GM12878 (cell line): ENCODE results near the gene S100A16. TPM values are rescaled to one million over a fixed set of nuclear protein-coding genes. Genes with fewer than 3 reads are reported as not detected.

Experiments used
- ATAC-seq: fragments of 200-7000 bp; cut with Tn5 transposase; 3 replicates; pipeline ENCODE4 v1.9.1; 2020; ENCODE audit warnings: mild to moderate bottlenecking, moderate library complexity
- BruUV-seq: library from RNA; stranded (reverse); fragments of 400-500 nt; replicated peaks from 2 replicates; lab custom pipeline; 2021; lab: Mats Ljungman, UMichigan
- CTCF ChIA-PET: fragments of 300-600 bp; sonication (Branson Sonifier 250); formaldehyde crosslinking; extraction: SDS; loops from one replicate; lab custom pipeline; 2021; ENCODE audit warnings: inconsistent platforms; lab: Yijun Ruan, JAX
- POLR2A ChIA-PET: fragments of 350-600 bp; formaldehyde crosslinking; extraction: SDS; loops from one replicate; lab custom pipeline; 2021; ENCODE audit warnings: inconsistent platforms; lab: Charles Lee
- RAD21 ChIA-PET: fragments of 300-600 bp; sonication (Branson Sonifier 250); formaldehyde crosslinking; loops from one replicate; lab custom pipeline; 2023; ENCODE audit warnings: antibody characterized with exemption; ENCODE audit not compliant: unreplicated experiment; lab: Charles Lee
- SMC1A ChIA-PET: fragments of 300-600 bp; sonication (Branson Sonifier 250); formaldehyde crosslinking; loops from one replicate; lab custom pipeline; 2023; ENCODE audit not compliant: unreplicated experiment, uncharacterized antibody; lab: Charles Lee
- DNase-seq: peaks from one replicate; pipeline ENCODE4 v3.0.0-alpha.2; 2011; ENCODE audit warnings: low read depth, low spot score
- FAIRE-seq: peaks from 3 replicates; lab custom pipeline; 2011; peaks lifted over from hg19 to GRCh38; lab: Jason Lieb, UNC
- H2AFZ ChIP-seq: 2 replicates; pipeline ENCODE4 v1.6.0; 2011; ENCODE audit warnings: low read depth, low read length, control low read depth; ENCODE audit not compliant: control insufficient read depth
- H3K27ac ChIP-seq: 2 replicates; pipeline ENCODE4 v1.5.1; 2011; ENCODE audit warnings: control low read depth; ENCODE audit not compliant: control insufficient read depth, insufficient read depth
- H3K27me3 ChIP-seq, 2 experiments: replicated peaks in 1 of 2; 2 replicates each; pipeline versions ENCODE4 v1.6.0 to v1.6.1; 2011; ENCODE audit warnings: low read length in 1 of 2; ENCODE audit not compliant: control insufficient read depth in 2 of 2, insufficient read depth in 2 of 2
- H3K36me3 ChIP-seq, 2 experiments: 2 replicates each; pipeline ENCODE4 v1.5.1; 2011; ENCODE audit warnings: low read length in 1 of 2; ENCODE audit not compliant: control insufficient read depth in 2 of 2, insufficient read depth in 2 of 2
- H3K4me1 ChIP-seq: 2 replicates; pipeline ENCODE4 v1.6.1; 2011; ENCODE audit warnings: mild to moderate bottlenecking, low read length, moderate library complexity, mixed read lengths; ENCODE audit not compliant: control insufficient read depth, insufficient read depth
- H3K4me2 ChIP-seq: 2 replicates; pipeline ENCODE4 v1.6.0; 2011; ENCODE audit warnings: control low read depth; ENCODE audit not compliant: control insufficient read depth, insufficient read depth
- H3K4me3 ChIP-seq: fragments of 200-600 bp; sonication (generic); 2 replicates; pipeline ENCODE4 v1.5.1; 2016
- H3K79me2 ChIP-seq: 2 replicates; pipeline ENCODE4 v1.6.0; 2011; ENCODE audit warnings: low read length; ENCODE audit not compliant: control insufficient read depth, insufficient read depth
- H3K9ac ChIP-seq: 2 replicates; pipeline ENCODE4 v1.8.0; 2011; ENCODE audit warnings: low read length, control low read depth, mixed read lengths; ENCODE audit not compliant: control insufficient read depth, insufficient read depth
- H3K9me3 ChIP-seq: replicated peaks from 3 replicates; pipeline ENCODE4 v1.5.1; 2011; ENCODE audit warnings: mild to moderate bottlenecking, low read length; ENCODE audit not compliant: control insufficient read depth, insufficient read depth
- H4K20me1 ChIP-seq: 2 replicates; pipeline ENCODE4 v1.6.0; 2011; ENCODE audit not compliant: control insufficient read depth, insufficient read depth
- CBX3 ChIP-seq: fragments of 200-600 bp; sonication (generic); IDR thresholded peaks from 2 replicates; pipeline ENCODE4 v1.6.1; 2016; ENCODE audit warnings: low read depth, borderline replicate concordance
- HSF1 ChIP-seq: fragments of 150-350 bp; IDR thresholded peaks from 2 replicates; pipeline ENCODE4 v1.6.1; 2014; ENCODE audit warnings: mild to moderate bottlenecking, low read depth, low read length
- MAX ChIP-seq: IDR thresholded peaks from 2 replicates; pipeline ENCODE4 v1.6.1; 2012; ENCODE audit warnings: low read depth, low read length, improper control_type of control experiment
- MYB ChIP-seq: fragments of 150-350 bp; IDR thresholded peaks from 2 replicates; pipeline ENCODE4 v1.6.1; 2014; ENCODE audit warnings: mild to moderate bottlenecking, low read depth, low read length, borderline replicate concordance
- PKNOX1 ChIP-seq: fragments of 450-650 bp; IDR thresholded peaks from 2 replicates; pipeline ENCODE4 v1.6.1; 2016; ENCODE audit warnings: mild to moderate bottlenecking
- RB1 ChIP-seq: fragments of 450-650 bp; formaldehyde crosslinking; IDR thresholded peaks from 2 replicates; pipeline ENCODE4 v1.6.1; 2017; ENCODE audit warnings: mild to moderate bottlenecking, borderline replicate concordance
- SREBF1 ChIP-seq: IDR thresholded peaks from 2 replicates; pipeline ENCODE4 v1.6.1; 2012; ENCODE audit warnings: mild to moderate bottlenecking, low read length
- TAF1 ChIP-seq: IDR thresholded peaks from 2 replicates; pipeline ENCODE4 v1.6.1; 2011; ENCODE audit warnings: mild to moderate bottlenecking, low read depth, low read length, borderline replicate concordance
- ZBTB33 ChIP-seq: fragments of 450-650 bp; IDR thresholded peaks from 2 replicates; pipeline ENCODE4 v1.6.1; 2017; ENCODE audit warnings: mild to moderate bottlenecking
- WGBS: methylation state at CpG from one replicate; pipeline ENCODE4 v1.1.6; 2016; ENCODE audit warnings: low lambda C conversion rate; ENCODE audit not compliant: insufficient replicate concordance, insufficient coverage; ENCODE audit errors: missing lambda C conversion rate; 5-methylcytosine and 5-hydroxymethylcytosine counted together
- in situ Hi-C: fragments of 300-500 bp; cut with MboI; formaldehyde crosslinking; loops from 9 replicates; pipeline ENCODE4 v1.14.3; 2018; ENCODE audit warnings: mixed read lengths
- intact Hi-C: fragments of 100-400 bp; cut with micrococcal nuclease; formaldehyde crosslinking; loops from one replicate; pipeline ENCODE4 v1.14.2; 2022; ENCODE audit not compliant: unreplicated experiment
- polyA plus RNA-seq, 11 experiments: library from polyadenylated mRNA; depleted of rRNA in 4 of 11; unstranded in 6 of 11; stranded (reverse) in 5 of 11; fragments of >200 nt; fragmentation: Nextera tagmentation in 4 of 11; fragmentation: Illumina TruSeq in 1 of 11; extraction: Ambion mirVana in 4 of 11; extraction: Trizol in 1 of 11; gene quantifications; 1 replicate in 1 of 11; 2 replicates in 10 of 11; pipeline versions ENCODE4 v1.2.1 to v1.2.3, GENCODE V29; 2011 to 2016; ENCODE audit warnings: inconsistent platforms in 2 of 11, missing spikeins in 2 of 11, low read depth in 1 of 11
- total RNA-seq, 4 experiments: library from RNA; depleted of rRNA in 3 of 4; stranded (reverse); fragments of >200 nt in 3 of 4; fragmentation: Illumina TruSeq in 1 of 4; extraction: Trizol in 1 of 4; gene quantifications; 2 replicates each; pipeline versions ENCODE4 v1.2.1 to v1.2.3, GENCODE V29; 2013 to 2021

The S100A16 gene
- total and polyA plus RNA-seq, 10 of the 15 experiments (the other 5 are each of a cell fraction or from before 2014, with no cell fraction given), result 0.14 to 0.51 (median 0.25) TPM; not detected in 6

GRCh38 chr1:153613406-153613805, 469 bp upstream of the S100A16 start:
- Histone ChIP-seq H3K4me3 (no peak overlapping the region), H3K36me3 (no peaks in the 10 kb centered on the region), H3K27me3 (no peaks in the 10 kb centered on the region), H2AFZ (no peak overlapping the region), H3K9ac (no peak overlapping the region), H3K4me2 (no peak overlapping the region), H3K9me3 (no peaks in the 10 kb centered on the region), H4K20me1 (no peaks in the 10 kb centered on the region), H3K27ac (no peak overlapping the region), H3K4me1 (peaks cover 14% of the 10 kb centered on the region), H3K79me2 (no peaks in the 10 kb centered on the region)
- no TSS peak for BruUV-seq
- FAIRE-seq (no peak), DNase-seq (no peak), ATAC-seq (no peak)
- CTCF ChIA-PET, result interaction anchor here (1.2 to 7.8 kb wide), 5 partner anchors 10 to 79 kb away, joined by 3 to 66 read pairs (median 5); partner anchors contain the start of genes S100A1 and S100A13
- POLR2A ChIA-PET, result interaction anchor here (0.5 to 1.7 kb wide), 3 partner anchors 13 to 51 kb away, joined by 3 to 5 read pairs (median 3); no protein-coding TSS in a partner anchor
- 52% methylated on average over 5 of the region's 5 CpGs for WGBS
- intact Hi-C loops, result no loop called here
- in situ Hi-C loops, result no loop called here
- RAD21 ChIA-PET, result no interaction called here
- no peak for TF ChIP-seq SREBF1
- SMC1A ChIA-PET, result interaction anchor here (1.2 kb wide), 1 partner anchor 103 kb away, joined by 3 read pairs; no protein-coding TSS in a partner anchor

- Histone ChIP-seq H3K9me3 (no peaks in the 10 kb centered on the region), H3K79me2 (no peaks in the 10 kb centered on the region), H3K27me3 (no peaks in the 10 kb centered on the region), H2AFZ (no peak overlapping the region), H3K9ac (no peak overlapping the region), H4K20me1 (no peaks in the 10 kb centered on the region), H3K27ac (no peak overlapping the region), H3K4me2 (no peak overlapping the region), H3K4me1 (peaks cover 14% of the 10 kb centered on the region), H3K36me3 (no peaks in the 10 kb centered on the region), H3K4me3 (no peak overlapping the region)
- POLR2A ChIA-PET, result interaction anchor here (1.4 kb wide), 1 partner anchor 12 kb away, joined by 3 read pairs; no protein-coding TSS in a partner anchor
- no TSS peak for BruUV-seq
- in situ Hi-C loops, result no loop called here
- ATAC-seq (no peak), DNase-seq (no peak), FAIRE-seq (no peak)
- intact Hi-C loops, result no loop called here
- RAD21 ChIA-PET, result no interaction called here
- CTCF ChIA-PET, result interaction anchor here (0.7 to 7.8 kb wide), 4 partner anchors 13 to 78 kb away, joined by 3 to 66 read pairs (median 4); partner anchors contain the start of genes S100A1 and S100A13
- WGBS, result 34% methylated on average over 11 of the region's 11 CpGs
- SMC1A ChIA-PET, result no interaction called here
- TF ChIP-seq ZBTB33 (no peak), TAF1 (no peak), PKNOX1 (no peak), RB1 (no peak), MAX (no peak), MYB (no peak), HSF1 (no peak), CBX3 (no peak)
Observed at GRCh38 chr1:153612111-153612754, 704 bp downstream of the S100A16 start.
